Hindlimb muscle (tissue), 1 donor: ENCODE data around the gene KIZ. TPM values are rescaled to one million over a fixed set of nuclear protein-coding genes. Genes with fewer than 3 reads are reported as not detected.
"Not testable (repeated sequence)": the region's sequence is repeated elsewhere in the genome, so short reads cannot be mapped to it uniquely, and the experiment has no call there.

Experiments used
- DNase-seq: peaks from one replicate; pipeline ENCODE4 v3.0.0-alpha.2; 2013
- polyA plus RNA-seq: library from polyadenylated mRNA; unstranded; fragments of 120-200 nt; gene quantifications from one replicate; pipeline ENCODE4 v1.2.1, GENCODE V29; 2013; ENCODE audit not compliant: insufficient read length

Gene KIZ
- polyA plus RNA-seq, 1 donor = 17.7 TPM

GRCh38 chr20:21139881-21140566 lies 14.1 kb downstream of the KIZ start:
- DNase-seq = no peak

- DNase-seq = no peak
These were observed 15.9 kb downstream of the KIZ start for GRCh38 chr20:21141825-21142224.

- DNase-seq = no peak
These were observed 17.5 kb downstream of the KIZ start for GRCh38 chr20:21143194-21143890.

GRCh38 chr20:21145424-21145823 lies 19.5 kb downstream of the KIZ start:
- no peak for DNase-seq

- no peak for DNase-seq
These were observed 20.3 kb downstream of the KIZ start for GRCh38 chr20:21146215-21146614.

- DNase-seq = no peak
These were observed 21.7 kb downstream of the KIZ start for GRCh38 chr20:21147593-21147992.

GRCh38 chr20:21149344-21149743 lies 23.5 kb downstream of the KIZ start:
- DNase-seq = no peak

- DNase-seq = no peak
These were observed 25.9 kb downstream of the KIZ start for GRCh38 chr20:21151791-21152190.

- DNase-seq = no peak
These were observed 28.8 kb downstream of the KIZ start for GRCh38 chr20:21154692-21155091.

- no peak for DNase-seq
These were observed 29.4 kb downstream of the KIZ start for GRCh38 chr20:21155268-21155667.

- no peak for DNase-seq
These were observed 30.4 kb downstream of the KIZ start for GRCh38 chr20:21156266-21156665.

GRCh38 chr20:21157006-21157405 lies 31.1 kb downstream of the KIZ start:
- no peak for DNase-seq

- DNase-seq = no peak
These were observed 33.9 kb downstream of the KIZ start for GRCh38 chr20:21159658-21160380.

GRCh38 chr20:21161926-21162325 lies 36.0 kb downstream of the KIZ start:
- DNase-seq = no peak

- no peak for DNase-seq
These were observed 36.7 kb downstream of the KIZ start for GRCh38 chr20:21162631-21163030.

- DNase-seq = no peak
These were observed 40.9 kb downstream of the KIZ start for GRCh38 chr20:21166801-21167200.

GRCh38 chr20:21167261-21167660 lies 41.4 kb downstream of the KIZ start:
- no peak for DNase-seq

- DNase-seq = not testable (repeated sequence)
These were observed 42.2 kb downstream of the KIZ start for GRCh38 chr20:21168061-21168460.

- no peak for DNase-seq
These were observed 46.7 kb downstream of the KIZ start for GRCh38 chr20:21172626-21173025.

GRCh38 chr20:21173485-21173884 lies 47.6 kb downstream of the KIZ start:
- no peak for DNase-seq

GRCh38 chr20:21174516-21175239 lies 48.8 kb downstream of the KIZ start:
- DNase-seq = no peak

- DNase-seq = no peak
These were observed 49.6 kb downstream of the KIZ start for GRCh38 chr20:21175433-21175832.

GRCh38 chr20:21177767-21178166 lies 51.9 kb downstream of the KIZ start:
- no peak for DNase-seq
